Measurements from ENCODE around the gene DLGAP5. TPM values are rescaled to one million over a fixed set of nuclear protein-coding genes. Genes with fewer than 3 reads are reported as not detected.
A peak's percentile ranks its signal among the peaks of the same experiment; 100 is the strongest.

The DLGAP5 gene
- total RNA-seq = 10 to 100 TPM; 10.5 to 35.9 TPM

DNA sequence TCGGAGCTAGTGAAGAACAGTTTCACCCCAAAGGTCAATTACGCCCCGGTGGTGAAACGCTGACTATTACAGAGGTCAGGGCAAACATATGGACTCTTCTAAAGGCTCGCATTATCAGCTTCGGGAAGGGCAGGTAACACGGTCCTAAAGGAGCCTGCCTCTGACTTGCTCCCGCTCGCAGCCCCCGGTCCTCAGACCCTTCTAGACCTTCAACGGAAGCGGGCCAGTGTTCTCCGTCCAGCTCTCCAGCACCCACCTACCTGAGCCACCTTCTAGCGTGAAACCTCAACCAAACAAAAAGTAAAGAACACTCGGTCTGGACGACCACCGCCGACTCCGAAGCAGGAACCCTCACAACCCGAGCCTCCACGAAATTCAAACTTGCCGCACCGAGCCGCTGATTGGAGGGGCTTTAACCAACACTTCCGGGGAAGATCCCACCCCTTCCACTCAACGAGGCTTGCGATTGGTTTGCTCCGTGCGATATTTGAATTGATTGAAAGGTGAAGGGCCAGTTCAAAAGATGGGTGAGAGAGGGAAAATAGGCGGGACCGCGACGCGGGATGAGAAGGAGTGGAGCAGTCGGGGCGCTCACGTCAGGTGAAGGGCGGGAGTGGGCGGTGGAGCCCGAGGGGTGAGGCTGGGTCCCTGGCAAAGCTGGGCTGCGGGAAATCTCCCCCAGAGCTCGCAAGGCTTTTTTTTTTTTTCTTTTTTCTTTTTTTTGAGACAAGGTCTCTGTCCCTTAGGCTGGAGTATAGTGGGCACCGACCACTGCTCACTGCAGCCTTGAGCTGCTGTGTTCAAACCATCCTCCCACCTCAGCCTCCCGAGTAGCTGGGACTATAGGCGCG is at the start of gene DLGAP5:
DLGAP5 (minus strand) TSS at position 383 of the 851 bp plus-strand sequence. CDS start 2,406 bp downstream, outside the sequence.
- Histone ChIP-seq H3K27me3 (no peaks in the 10 kb centered on the region), H3K36me3 (no peaks in the 10 kb centered on the region), H3K4me3 (peak within 1 kb of the TSS; percentile 45), H3K4me1 (no peaks in the 10 kb centered on the region), H3K9ac (ENCODE audit: low read depth in 2 of 2, low read length in 2 of 2) (peak within 1 kb of the TSS; percentile 40 to 68), H3K27ac (no peak within 1 kb of the TSS), H3K9me3 (no peaks in the 10 kb centered on the region)
- intact Hi-C loops (cut with DNase I) = no loop called here
- peak; percentile 97 for DNase-seq
- TF ChIP-seq, protein P1, sequence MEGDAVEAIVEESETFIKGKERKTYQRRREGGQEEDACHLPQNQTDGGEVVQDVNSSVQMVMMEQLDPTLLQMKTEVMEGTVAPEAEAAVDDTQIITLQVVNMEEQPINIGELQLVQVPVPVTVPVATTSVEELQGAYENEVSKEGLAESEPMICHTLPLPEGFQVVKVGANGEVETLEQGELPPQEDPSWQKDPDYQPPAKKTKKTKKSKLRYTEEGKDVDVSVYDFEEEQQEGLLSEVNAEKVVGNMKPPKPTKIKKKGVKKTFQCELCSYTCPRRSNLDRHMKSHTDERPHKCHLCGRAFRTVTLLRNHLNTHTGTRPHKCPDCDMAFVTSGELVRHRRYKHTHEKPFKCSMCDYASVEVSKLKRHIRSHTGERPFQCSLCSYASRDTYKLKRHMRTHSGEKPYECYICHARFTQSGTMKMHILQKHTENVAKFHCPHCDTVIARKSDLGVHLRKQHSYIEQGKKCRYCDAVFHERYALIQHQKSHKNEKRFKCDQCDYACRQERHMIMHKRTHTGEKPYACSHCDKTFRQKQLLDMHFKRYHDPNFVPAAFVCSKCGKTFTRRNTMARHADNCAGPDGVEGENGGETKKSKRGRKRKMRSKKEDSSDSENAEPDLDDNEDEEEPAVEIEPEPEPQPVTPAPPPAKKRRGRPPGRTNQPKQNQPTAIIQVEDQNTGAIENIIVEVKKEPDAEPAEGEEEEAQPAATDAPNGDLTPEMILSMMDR (IDR thresholded peaks at IDR 0.05) = no peak

DNA sequence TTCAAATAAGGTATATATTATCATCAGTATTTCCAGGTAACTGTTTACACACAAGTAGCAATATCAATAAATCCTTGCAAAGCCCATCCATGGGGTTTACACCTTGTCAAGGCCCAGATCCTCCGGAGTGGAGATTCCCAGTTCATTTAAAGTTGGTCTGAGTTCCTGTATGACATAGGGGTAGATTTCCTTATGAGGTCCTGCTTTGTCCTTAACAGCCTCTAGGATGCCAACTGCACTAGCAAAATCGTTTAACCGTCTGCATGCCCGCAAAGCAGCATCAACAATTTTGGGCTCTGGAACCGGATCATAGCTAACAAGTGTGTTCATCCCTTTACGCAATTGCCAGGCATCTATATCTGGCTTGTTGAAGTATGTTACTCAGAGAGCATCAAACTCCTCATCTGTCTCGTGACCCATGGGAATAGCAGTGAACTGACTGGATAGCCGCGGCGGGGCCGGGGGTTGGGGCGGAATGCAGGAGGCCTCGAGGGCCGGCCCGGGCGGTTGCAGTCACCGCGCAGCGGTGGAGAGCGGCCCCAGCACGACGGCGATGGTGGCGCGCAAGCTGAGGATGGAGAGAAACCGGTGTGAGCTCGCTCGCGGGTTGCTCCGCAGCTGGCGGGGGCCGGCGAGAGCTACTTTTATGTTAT is 49.3 kb upstream of the DLGAP5 start:
- Histone ChIP-seq H3K27ac (no peak overlapping the region), H3K9ac (ENCODE audit: low read depth in 2 of 2, low read length in 2 of 2) (no peak overlapping the region), H3K27me3 (peaks cover 6% of the 10 kb centered on the region), H3K36me3 (no peaks in the 10 kb centered on the region), H3K4me1 (no peaks in the 10 kb centered on the region), H3K9me3 (no peaks in the 10 kb centered on the region), H3K4me3 (no peak overlapping the region)
- DNase-seq = no peak
- intact Hi-C loops (cut with DNase I) = loop anchor here (10.0 kb wide), 1 partner anchor 184 kb away; no protein-coding TSS in a partner anchor
- TF ChIP-seq, protein P1 (IDR thresholded peaks at IDR 0.05) = no peak

DNA sequence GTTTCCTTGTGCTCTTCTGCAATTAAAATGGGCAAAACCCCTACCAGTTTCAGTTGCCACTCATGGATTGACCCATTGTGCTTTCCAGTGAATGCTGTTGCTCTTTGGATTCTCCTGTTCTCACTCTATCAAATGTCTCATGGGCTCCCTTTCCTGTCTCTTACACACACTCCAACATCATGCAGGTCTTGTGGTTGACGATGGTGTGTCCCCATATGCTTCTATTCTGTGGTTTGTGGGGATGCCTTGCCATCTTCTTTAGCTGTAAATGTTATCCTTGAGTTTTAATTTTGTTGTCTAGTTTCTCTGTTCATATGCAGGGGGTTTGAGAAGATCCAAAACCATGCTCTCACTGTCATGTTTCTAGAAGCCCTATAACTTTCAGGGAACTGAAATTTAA is 47.9 kb upstream of the DLGAP5 start:
- no peaks in the 10 kb centered on the region for H3K4me1 ChIP-seq
- H3K9me3 ChIP-seq = no peaks in the 10 kb centered on the region
- H3K27me3 ChIP-seq = peaks cover 6% of the 10 kb centered on the region
- TF ChIP-seq, protein P1 (IDR thresholded peaks at IDR 0.05) = no peak
- DNase-seq = no peak
- no peaks in the 10 kb centered on the region for H3K36me3 ChIP-seq
- H3K27ac ChIP-seq = no peak overlapping the region
- intact Hi-C loops (cut with DNase I) = no loop called here
- no peak overlapping the region for H3K9ac ChIP-seq (ENCODE audit: low read depth in 2 of 2, low read length in 2 of 2)
- no peak overlapping the region for H3K4me3 ChIP-seq

DNA sequence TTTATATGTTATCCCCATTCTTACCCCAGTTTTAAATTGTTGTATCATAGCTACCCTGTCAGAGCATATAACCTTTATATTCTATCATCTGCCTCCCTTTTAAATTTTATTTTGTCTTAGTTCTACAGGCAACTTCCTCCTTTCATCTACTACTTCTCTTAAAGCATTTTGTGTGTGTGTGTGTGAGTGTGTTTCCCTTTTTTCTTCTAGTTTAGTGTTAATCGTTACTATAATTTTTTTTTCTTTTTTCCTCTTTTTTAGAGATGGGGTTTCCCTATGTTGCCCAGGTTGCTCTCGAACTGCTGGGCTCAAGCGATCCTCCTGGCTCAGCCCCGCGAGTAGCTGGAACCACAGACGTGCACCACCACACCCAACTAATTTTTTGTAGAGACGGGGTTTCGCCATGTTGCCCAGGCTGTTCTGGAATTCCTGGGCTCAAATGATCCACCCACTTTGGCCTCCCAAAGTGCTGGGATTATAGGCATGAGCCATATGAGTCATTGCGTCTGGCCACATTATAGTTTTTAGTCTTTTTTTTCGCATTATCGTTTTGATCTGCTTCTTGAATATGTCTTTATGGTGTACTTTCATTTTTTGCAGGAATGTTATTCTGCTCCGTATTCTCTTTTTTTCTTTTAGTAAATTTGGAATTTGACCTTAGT is 46.8 kb upstream of the DLGAP5 start:
- Histone ChIP-seq H3K4me3 (no peak overlapping the region), H3K36me3 (no peaks in the 10 kb centered on the region), H3K27ac (no peak overlapping the region), H3K4me1 (no peaks in the 10 kb centered on the region), H3K9ac (ENCODE audit: low read depth in 2 of 2, low read length in 2 of 2) (no peak overlapping the region), H3K27me3 (peaks cover 6% of the 10 kb centered on the region), H3K9me3 (no peaks in the 10 kb centered on the region)
- TF ChIP-seq, protein P1 (IDR thresholded peaks at IDR 0.05) = no peak
- DNase-seq = no peak
- intact Hi-C loops (cut with DNase I) = no loop called here

DNA sequence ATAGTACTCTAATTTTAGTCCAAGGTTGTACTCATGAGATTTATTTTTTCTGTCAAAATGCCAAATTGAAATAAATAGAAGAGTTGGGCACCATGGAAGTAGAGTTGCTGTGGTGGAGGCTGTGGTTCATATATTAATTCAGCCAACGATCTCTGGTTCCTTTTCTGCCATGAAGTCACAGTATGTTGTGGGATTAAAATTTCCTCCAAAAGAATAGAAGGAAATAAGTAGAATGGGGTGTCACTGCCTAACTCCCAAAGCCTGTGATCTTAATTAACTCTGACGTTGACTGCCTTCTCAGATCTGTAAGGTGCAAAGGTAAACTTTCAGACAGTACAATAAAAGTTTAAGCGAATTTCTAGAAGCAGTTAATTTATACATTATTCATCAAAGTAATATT is 42.2 kb upstream of the DLGAP5 start:
- H3K9ac ChIP-seq (ENCODE audit: low read depth in 2 of 2, low read length in 2 of 2) = no peak overlapping the region
- no peak overlapping the region for H3K4me3 ChIP-seq
- no peaks in the 10 kb centered on the region for H3K4me1 ChIP-seq
- no peak overlapping the region for H3K27ac ChIP-seq
- no peaks in the 10 kb centered on the region for H3K36me3 ChIP-seq
- H3K27me3 ChIP-seq = no peaks in the 10 kb centered on the region
- intact Hi-C loops (cut with DNase I) = no loop called here
- TF ChIP-seq, protein P1 (IDR thresholded peaks at IDR 0.05) = no peak
- no peak for DNase-seq
- H3K9me3 ChIP-seq = no peaks in the 10 kb centered on the region
